Activated CD4-positive, CD25-positive, alpha-beta regulatory T cell treated with anti-CD3 and anti-CD28 coated beads, Interleukin-2, amount 50 U/mL, for 16 hours (primary cell): ENCODE measurements around the gene ARHGAP11A.
"Not testable (repeated sequence)": the region's sequence is repeated elsewhere in the genome, so short reads cannot be mapped to it uniquely, and the experiment has no call there.

ENCODE experiments used
- DNase-seq: peaks from one replicate; pipeline ENCODE4 v3.0.0-alpha.2; 2020; ENCODE audit warnings: low read depth, low spot score

ARHGAP11A gene

GRCh38 chr15:32615051-32615870 is at the start of gene ARHGAP11A:
Gene ARHGAP11A (plus strand): TSS chr15:32615504. CDS start chr15:32616212, 708 bp downstream.
- peak; percentile 69 for DNase-seq

GRCh38 chr15:32568988-32569387 is 46.3 kb upstream of the ARHGAP11A start:
- DNase-seq = not testable (repeated sequence)

- DNase-seq = not testable (repeated sequence)
Measured at GRCh38 chr15:32578482-32578881, 36.8 kb upstream of the ARHGAP11A start.

GRCh38 chr15:32585844-32586243 is 29.5 kb upstream of the ARHGAP11A start:
- not testable (repeated sequence) for DNase-seq

- not testable (repeated sequence) for DNase-seq
Measured at GRCh38 chr15:32593151-32593550, 22.2 kb upstream of the ARHGAP11A start, which contains the start of gene GOLGA8N. Gene GOLGA8N (plus strand): TSS chr15:32593456.

GRCh38 chr15:32609518-32609917 is 5.8 kb upstream of the ARHGAP11A start:
- not testable (repeated sequence) for DNase-seq

- not testable (repeated sequence) for DNase-seq
Measured at GRCh38 chr15:32610719-32611118, 4.6 kb upstream of the ARHGAP11A start.

GRCh38 chr15:32614712-32615050 is 623 bp upstream of the ARHGAP11A start:
- not testable (repeated sequence) for DNase-seq

- not testable (repeated sequence) for DNase-seq
Measured at GRCh38 chr15:32615871-32616426, 645 bp downstream of the ARHGAP11A start.

GRCh38 chr15:32636410-32636809 is 21.1 kb downstream of the ARHGAP11A start:
- no peak for DNase-seq

- no peak for DNase-seq
Measured at GRCh38 chr15:32636908-32637567, 21.7 kb downstream of the ARHGAP11A start.

GRCh38 chr15:32637704-32638103 is 22.4 kb downstream of the ARHGAP11A start:
- DNase-seq = no peak

- DNase-seq = no peak
Measured at GRCh38 chr15:32641517-32642059, 26.3 kb downstream of the ARHGAP11A start, which contains the start of gene SCG5. Gene SCG5 (plus strand): TSS chr15:32641710. CDS start chr15:32643593, 1,883 bp downstream.

GRCh38 chr15:32642667-32643435 is 27.5 kb downstream of the ARHGAP11A start:
- no peak for DNase-seq

- DNase-seq = no peak
Measured at GRCh38 chr15:32643907-32644445, 28.7 kb downstream of the ARHGAP11A start.

- no peak for DNase-seq
Measured at GRCh38 chr15:32646291-32646690, 31.0 kb downstream of the ARHGAP11A start.

- no peak for DNase-seq
Measured at GRCh38 chr15:32649342-32649741, 34.0 kb downstream of the ARHGAP11A start.

- no peak for DNase-seq
Measured at GRCh38 chr15:32651229-32651837, 36.0 kb downstream of the ARHGAP11A start.

GRCh38 chr15:32652178-32652577 is 36.9 kb downstream of the ARHGAP11A start:
- no peak for DNase-seq

GRCh38 chr15:32656091-32656490 is 40.8 kb downstream of the ARHGAP11A start:
- no peak for DNase-seq

- DNase-seq = no peak
Measured at GRCh38 chr15:32656496-32656895, 41.2 kb downstream of the ARHGAP11A start.
